HK-2 (cell line): ENCODE data around the gene CERS3.

Experiments
- DNase-seq: peaks from one replicate; pipeline ENCODE4 v3.0.0-alpha.2; 2018; ENCODE audit not compliant: unreplicated experiment

Gene CERS3

DNA sequence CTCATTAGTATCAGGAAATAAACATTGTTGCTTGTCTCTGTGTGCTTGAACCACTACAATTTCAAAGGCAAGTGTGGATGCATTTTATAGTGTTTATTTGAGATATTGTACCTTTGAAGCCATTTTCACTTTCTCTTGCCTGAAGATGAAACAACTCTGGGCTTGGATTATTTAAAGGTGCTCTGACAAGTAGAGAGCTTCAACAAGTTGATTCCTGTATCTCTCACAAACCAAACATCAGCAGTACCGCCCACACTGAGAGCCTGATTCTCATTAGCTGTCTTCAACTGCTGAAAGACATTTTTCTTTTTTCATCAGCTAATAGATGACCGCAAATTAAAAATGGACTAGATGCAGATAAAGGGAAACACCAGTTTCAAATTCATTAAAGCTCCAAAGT lies 806 bp upstream of the CERS3 start:
- DNase-seq, result no peak

DNA sequence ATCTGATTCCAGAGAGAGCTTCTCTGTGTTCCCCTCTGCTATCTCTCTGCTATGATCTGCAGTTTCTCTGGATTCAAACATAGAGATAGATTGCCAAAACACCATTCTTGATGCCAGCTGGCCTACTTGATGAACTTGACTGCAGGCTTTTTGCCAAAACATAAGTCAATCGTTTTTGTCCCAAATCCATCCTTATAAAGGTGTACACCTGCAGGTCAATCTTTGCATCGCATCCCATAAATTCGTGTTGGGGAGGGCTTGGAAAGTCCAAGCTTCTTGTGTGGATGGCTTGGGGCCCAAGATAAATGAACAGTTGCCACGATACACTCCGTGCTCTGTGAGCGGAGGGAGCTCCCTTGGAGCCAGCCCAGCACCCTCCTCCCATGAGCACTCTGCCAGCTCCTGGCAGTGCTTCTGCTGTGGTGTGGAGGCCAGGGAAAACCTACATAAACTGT lies 2.7 kb downstream of the CERS3 start:
- DNase-seq, result no peak

DNA sequence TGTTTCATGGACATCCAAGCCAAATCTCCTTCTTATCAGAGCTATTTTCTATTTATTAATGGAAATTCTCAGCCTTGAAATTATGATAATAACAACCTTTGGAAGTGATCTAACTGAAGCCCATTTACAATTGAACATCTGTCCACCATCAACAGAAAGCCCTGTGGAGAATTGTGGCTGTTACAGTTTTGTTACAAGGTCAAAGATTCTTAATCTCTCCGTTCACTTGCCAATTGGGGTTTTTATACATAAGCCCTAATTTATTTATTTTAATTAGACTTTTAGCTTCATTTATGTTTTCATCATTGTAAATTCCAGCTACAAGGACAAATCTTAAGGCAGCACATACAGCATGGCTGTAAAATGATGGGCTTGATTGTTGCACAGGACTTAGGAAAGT lies 3.3 kb downstream of the CERS3 start:
- no peak for DNase-seq

DNA sequence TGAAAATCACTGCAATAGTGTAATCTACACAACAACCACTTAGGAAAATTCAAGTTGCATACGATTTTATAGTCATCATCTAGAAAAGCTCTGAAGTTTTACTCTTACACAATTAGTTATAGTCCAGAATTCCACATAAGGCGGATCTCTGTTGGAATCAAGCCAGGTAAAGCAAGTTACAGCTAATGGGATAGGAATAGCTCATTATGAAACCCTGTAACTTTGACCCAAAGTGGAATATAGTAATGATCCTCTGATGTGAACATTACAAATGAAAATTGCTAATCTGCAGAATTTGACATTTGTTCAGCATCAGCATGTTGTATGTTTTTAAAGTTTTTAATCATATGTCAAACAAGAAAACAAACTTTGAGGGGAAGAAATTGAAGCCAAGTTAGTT lies 4.4 kb downstream of the CERS3 start:
- DNase-seq, result no peak

DNA sequence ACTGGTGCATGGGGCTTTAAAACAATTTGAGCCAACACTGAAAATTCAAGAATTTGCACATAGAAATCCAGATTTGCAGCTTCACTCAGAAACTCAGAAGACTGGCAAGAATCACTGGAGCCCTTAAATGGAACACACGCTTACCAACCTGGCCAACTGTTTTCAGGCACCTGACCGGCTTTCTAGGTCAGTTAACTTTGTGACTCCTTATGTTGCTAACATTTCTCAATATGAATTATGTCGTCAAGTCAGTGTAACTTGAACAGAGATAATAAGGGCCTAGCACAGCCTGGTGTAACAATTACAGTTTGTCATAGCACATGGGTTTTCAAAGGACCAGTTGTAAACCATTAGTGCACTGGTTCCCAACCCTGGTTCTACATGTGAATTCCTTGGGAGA lies 6.8 kb downstream of the CERS3 start:
- DNase-seq, result no peak

DNA sequence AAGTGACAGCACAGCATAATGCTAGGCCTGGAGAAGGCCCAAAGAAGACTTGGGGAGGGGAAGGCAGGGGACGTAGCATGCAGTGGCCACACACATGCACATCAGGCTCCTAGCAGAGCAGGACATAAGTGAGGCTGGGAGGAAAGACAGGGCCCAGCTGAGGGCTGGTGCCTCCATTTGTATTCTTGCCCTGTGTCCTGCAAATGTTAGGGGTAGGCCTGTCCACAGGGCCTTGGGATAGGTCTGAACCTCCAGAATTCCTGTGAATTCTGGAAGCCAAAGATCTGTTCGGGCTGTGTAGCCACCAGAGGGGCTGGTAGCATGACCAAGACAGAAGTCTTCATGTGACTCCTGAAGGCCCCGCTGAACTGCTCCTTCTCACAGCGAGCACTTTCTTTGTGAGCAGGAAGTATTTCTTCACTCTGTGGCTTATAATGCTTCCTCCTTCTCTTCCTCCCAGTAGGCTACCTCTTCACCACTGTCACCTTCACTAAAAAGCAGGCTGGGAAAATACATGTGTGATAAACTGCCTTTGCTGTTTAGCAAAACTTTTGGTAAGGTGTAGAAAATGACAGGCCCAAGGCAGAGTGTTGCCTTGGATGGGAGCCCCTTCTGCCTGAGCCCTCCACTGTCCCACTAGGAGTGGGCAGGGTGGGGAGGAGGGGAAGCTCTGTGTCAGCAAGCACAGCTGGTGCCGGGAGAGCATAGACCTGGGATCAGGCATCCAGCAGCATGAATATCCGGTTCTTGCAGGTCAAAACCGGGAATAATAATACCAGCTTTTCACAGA lies 8.4 kb downstream of the CERS3 start:
- no peak for DNase-seq

DNA sequence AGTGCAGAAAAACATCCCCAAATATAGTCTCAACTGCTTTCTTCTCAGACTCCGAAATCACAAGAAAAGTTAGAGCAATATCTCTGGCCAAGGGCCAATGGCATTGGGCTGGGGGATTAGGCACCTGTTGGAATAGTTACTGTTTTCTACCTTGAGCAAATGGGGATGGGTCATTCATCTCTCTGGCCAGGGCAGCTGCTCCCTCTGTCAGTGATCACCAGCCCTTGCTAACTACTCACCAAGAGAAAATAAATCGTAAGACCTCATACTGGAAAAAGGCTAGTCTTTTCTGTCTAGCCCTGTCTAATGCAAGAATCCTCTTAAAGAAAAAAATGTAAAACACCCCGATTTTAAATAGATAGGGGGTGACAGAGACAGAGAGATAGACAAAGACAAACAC lies 10.9 kb downstream of the CERS3 start:
- no peak for DNase-seq

DNA sequence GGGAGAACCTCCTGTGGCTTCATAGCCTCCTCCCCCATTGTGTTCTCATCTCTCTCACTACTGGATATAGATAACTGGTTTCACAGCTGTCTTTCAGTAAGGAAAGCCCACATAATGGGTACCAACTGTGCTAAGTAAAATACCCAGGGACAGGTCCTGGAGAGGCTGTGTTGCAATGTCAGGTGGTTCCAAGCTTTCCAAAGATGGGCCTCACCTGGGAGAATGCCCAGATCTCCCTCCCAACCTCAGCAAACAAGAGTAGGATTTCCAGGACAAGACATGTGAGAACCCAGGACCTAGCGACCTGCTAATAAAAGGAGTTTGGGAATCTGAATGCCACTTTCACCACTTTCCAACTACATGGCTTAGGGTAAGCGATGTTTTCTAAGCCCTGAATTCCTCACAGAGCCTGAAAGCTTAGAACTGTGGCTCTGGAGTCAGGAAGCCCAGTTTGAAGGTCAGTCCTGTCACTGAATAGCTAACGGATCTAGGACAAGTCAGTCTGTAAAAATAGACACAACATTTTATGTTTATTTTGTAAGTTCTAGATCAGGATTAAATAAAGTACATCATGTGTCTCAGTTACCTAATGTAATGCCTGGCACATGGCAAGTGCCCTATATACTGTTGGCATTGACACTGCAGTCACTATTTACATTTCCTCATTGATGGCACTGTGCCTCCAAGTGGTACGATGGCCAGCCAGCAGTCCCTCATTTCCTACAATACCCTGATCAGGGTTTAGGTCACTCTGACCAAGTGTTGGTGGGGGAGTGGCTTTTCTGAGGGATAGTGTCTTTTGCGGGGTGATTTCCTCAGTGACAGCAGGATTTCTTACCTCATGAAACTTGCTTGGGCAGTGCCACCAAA lies 11.9 kb downstream of the CERS3 start:
- no peak for DNase-seq

DNA sequence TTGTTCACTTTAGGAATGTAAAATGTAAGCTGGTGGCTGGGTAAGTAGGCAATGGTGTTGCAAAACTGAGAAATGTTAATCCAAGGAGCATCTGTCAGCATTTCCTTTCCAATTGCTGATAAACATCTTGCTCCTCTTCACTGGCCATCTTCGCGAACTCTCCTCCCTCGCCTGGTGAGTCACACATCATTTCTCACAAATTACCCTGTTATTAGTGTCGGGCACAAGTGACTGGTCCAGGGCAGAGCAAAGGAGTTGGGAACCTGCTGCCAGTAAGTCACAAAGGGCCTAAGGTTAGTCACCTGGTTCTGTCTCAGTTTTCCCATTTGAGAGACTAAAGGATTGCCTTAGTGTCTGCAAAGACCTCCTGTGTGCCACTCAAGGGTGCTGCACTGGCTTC lies 13.0 kb downstream of the CERS3 start:
- DNase-seq, result no peak

DNA sequence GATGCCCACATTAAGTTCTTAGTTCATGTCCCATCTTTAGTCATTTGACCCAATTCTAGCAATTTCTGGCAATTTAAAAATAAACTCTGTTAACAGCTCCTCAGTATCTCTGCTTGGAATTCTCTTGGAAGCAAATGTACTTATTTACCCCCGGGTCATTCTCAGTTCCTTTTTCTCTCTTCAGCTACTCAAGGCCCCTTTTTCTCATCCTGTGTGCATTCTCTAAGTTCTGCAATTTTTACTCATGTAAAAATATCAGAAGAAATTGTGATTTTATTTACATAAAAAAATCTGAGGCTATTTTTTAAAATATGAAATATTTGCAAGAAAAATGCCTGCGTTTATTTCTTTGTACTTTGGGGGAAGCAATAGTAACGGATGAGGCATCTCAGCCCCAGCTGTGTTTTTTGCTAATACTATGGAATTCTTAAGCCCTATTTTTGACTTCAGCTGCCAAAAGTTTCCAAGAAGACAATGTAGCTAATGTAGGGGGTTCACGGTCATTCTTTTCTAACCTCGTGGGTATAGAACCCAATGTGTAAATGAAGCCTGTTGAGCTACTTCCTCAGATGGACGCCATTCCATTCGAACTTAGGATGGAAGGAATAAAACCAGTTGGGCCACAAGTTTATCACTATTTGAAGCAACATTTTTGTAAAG lies 20.0 kb downstream of the CERS3 start:
- DNase-seq, result no peak

DNA sequence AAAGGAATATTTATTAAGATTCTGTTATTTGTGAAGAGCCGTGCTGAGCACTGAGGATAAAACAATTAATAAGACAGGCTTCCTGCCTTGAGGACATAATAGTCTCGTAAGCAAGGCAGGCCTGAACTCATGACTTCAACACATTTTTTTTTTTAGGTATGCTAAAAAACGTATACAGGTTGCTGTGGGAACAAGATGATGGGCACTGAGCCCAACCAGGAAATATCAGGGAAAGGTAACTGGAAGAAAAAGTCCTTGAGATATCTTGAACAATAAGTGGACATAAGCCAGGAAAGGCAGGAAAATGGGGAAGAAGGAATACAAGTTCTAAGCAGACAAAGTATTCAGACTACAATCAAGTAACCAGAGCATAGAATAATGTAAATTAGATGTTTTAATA lies 26.1 kb downstream of the CERS3 start:
- DNase-seq, result no peak

DNA sequence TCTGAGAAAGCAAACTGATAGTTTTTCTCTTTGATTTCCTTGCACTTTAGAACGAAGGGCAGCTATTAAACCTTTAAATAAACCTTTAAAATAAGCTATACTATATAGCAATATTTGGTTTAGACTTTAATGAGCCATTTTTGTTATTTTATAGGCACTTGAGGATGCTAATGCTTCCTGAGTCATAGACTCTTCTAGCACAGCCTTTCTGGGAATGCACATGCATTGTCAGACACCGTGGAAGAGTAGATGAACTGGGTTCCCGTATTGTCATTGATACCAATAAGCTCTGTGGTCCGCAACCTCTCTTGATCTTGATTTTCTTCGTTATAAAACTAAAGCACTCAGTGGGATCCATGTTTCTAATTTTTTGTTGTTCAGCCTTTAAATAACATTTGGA lies 27.6 kb downstream of the CERS3 start:
- DNase-seq, result no peak

DNA sequence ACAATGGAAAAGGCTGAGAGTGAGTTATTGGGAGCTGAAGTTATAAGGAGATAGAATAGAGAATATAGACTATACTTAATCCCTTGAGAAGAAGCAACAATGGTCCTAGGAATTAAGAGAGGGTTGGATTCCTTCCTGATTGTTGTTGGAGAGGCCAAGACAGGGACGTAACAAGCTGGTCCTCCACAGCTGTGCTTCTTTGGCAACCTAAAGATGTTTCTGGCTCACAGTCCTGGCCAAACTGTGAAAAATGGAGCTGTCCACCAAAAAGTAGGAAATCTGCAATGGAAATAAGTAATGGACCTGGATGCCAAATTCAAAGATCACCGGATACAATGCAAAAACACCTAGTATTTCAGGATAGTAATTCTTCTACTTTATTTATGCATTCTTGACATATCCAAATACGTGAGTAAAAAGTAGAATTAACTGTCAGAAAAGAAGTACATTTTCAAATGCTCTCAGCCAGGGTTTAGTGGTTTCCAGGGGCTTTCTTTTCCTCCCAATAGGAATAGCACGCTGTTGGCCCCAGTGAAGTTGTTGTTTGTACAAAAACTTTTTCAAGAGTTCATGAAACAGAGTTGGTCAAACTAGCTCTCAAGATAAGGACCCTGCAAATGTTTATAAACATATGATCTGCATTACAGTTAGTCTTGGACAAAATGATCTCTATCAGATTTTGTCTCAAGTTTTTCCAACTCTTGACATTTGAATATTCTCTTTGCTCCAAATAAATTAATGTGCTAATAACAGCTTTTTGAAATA lies 28.3 kb downstream of the CERS3 start:
- no peak for DNase-seq

DNA sequence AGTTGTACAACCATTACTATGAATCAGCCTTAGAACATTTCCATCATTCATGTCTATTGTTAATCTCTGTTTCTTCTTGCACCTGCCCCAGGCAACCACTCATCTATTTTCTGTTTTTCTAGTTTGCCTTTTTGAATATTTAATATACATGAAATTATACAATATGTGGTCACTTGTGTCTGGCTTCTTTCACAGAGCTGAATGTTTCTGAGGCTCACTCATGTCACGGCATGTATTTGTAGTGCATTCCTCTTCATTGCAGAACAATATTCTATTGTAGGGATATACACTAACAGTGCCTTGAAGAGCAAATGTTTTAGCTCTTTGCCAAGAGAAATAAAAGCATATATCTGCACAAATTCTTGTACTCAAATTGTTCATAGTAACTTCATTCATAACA lies 32.9 kb downstream of the CERS3 start:
- no peak for DNase-seq

DNA sequence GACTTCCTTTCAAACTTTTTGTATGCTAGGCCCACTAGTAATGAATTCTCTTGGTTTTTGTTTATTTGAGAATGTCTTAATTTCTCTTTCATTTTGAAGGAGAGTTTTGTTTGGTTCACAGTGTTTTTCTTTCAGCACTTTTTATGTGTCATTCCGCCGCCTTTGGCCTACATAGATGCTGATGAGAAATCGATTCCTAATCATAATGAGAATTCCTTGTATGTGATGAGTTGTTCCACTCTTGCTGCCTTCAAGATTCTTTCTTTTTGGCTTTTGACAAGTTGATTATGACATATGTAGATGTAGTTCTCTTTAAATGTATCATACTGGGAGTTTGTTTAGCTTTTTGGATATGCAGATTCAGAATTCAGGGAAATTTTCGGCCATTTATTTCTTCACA lies 35.5 kb downstream of the CERS3 start:
- DNase-seq, result no peak

DNA sequence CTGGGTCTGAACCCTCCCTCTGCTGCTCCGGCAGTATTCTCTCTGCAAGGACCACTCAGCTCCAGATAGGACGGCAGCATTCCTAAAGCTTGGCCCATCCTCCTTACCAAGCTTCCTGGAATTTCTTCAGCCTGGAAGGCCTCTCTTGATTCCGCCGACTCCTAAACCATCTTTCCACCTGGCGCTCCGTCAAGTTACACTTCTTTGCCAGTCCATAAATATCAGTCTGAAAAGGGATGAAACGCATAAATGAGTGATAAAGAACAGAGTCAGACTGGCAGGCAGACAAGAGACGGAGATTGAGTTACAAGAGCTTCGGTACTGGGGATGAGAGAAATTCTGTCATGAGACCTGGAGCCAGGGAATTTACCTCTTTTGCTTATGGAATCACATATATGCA lies 44.3 kb downstream of the CERS3 start:
- no peak for DNase-seq

DNA sequence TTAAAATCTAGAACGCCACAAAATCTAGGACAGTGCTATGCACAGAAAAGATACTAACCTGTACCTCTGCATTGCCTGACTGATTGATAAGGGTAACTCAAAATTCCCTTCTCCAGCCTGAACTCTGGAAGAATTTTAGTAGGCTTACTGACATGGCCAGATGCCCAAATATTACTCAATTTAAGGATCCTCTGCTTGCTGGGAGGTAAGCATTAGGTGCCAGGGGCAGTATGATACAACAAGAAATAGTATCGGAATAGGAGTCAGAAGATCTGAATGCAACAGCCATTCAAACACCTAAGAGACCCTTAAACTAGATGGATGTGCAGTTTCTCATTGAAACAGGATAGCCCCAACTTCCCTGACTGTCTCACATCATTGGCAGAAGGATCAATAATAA lies 45.4 kb downstream of the CERS3 start:
- DNase-seq, result no peak

DNA sequence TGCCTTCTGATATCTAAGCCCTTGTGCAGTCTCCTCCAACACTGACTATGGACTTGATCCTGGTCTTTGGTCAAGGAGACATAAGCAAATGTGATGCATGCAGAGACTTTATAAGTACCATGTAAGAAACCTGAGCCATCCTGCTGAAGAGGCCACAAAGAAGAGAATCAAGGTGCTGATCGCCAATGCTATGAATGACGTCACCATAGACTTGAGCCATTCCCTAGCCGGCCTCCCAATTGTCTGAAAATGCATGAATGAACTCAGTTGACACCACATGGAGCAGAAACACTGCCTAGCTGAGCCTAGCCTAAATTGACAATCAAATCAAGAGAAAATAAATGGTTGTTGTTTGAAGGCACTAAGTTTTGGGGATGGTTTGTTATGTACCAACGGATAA lies 51.9 kb downstream of the CERS3 start:
- DNase-seq, result no peak

DNA sequence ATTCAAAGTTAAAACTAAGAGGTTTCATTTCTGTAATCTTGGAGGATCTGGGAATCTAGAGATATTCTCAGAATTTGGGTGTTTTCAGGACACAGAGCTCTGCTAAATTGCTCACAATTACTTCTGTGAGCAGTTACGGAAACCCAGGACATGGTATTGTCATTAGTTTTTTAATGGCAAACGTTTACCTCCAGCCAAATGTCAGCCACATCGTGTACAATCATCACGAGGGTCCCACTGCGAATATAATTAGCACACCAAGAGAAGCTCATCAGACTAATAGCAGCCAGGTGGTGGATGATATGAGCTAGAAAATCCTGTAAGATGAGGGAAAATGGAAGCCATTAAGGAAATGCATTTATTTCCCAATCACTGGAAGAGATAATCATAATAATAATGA lies 56.0 kb downstream of the CERS3 start:
- DNase-seq, result no peak

DNA sequence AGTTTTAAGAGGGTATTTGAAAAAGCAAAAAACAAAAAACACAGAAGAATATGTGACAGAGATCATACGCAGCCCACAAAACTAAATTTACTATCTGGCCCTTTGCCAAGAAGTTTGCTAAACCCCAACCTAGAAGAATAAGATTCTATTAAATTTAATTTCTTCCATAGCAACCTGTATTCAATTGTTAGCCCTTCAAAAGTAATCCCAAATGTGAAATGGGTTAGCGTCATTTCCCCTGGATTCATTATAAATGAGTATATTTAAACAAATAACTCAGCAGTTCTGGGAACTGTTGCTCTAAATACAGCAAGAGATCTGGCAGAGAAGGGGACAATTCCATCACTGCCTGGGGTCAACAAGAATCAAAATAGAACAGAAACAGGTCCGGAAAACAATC lies 56.8 kb downstream of the CERS3 start:
- no peak for DNase-seq

DNA sequence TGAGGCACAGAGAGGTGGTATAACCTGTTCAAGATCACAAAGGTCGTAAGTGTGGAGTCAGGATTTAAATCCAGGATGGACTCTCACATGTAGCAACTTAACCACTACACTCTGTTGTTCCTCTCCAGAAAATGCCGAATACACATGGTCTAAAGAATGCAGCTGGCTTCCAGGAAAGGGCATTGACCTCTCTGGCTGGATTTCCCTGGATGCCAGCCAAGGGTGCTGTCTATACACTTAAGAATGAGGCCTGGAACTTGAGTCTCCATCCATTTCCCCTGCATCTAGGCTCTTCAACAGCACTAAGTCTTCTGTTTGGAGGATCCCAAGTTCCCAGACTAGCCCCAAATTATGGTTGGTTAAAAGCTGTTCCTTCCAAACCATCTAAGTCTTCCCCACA lies 60.5 kb downstream of the CERS3 start:
- DNase-seq, result peak; percentile 4

DNA sequence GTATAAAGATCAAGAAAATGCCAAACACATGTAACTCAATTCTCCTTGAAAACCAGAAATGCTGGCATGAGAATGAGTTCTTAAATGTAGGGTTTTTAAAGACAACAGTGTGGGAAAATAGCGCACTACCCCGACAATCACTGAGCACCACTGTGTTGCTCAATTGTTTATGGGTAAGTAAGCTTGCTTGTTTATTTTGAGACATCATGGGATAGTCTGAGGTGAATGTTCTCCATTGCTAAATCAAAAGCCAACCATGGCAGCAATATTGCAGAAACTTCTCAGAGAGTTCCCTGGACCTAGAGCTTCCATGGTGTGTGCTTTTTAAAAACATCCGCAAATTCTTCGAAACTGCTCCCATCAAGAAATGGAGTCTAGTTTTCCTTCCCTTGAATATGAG lies 62.7 kb downstream of the CERS3 start:
- DNase-seq, result no peak
